Measurements from ENCODE around the gene SUPT4H1. TPM values are rescaled to one million over a fixed set of nuclear protein-coding genes. Genes with fewer than 3 reads are reported as not detected.

SUPT4H1 gene
- total and polyA plus RNA-seq, 9 of the 15 experiments (the other 6 are each of a cell fraction or from before 2014, with no cell fraction given) = 62.1 to 320 (median 117) TPM

DNA sequence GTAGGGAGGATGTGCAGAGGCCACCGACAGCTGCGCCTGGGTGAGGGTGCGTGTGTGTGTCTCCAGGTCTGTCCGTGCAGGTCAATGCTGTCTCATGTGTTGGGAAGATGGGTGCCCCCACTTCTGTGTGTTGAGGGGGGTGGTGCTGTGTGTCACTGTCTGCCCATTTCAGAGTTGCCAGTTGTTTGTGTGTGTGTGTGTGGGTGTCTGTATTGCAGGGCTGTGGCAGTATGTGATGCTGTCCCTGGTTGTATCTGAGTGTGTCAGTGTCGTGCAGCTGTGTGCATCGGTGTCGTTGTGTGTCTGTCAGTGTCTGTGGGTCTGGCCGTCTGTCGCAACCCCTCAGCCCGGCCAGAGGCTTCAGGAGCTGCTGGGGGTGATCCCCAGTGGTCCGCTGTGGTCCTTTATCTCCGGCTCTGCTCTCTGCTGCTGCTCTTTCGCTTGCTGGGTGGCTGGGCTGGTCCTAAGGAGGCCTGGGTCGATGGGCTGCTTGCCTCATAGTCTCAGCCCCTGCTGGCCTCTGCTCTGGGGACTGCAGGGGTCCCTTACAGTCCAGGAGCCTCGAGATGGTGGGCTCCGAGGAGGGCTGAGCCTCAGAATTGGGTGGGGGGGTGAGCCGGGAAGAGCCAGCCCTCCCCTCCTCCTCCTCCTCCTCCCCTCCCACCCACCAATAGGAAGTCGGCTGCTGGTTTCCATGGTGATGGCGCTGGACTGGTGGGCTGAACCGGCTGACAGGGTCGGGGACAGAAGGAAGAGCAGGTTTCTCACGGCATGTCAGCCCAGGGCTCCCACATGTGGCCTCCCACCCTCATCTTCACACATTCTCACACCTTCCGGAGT lies 23.6 kb downstream of the SUPT4H1 start, which contains the start of gene TSPOAP1 (continued):
- TF ChIP-seq, protein P1, sequence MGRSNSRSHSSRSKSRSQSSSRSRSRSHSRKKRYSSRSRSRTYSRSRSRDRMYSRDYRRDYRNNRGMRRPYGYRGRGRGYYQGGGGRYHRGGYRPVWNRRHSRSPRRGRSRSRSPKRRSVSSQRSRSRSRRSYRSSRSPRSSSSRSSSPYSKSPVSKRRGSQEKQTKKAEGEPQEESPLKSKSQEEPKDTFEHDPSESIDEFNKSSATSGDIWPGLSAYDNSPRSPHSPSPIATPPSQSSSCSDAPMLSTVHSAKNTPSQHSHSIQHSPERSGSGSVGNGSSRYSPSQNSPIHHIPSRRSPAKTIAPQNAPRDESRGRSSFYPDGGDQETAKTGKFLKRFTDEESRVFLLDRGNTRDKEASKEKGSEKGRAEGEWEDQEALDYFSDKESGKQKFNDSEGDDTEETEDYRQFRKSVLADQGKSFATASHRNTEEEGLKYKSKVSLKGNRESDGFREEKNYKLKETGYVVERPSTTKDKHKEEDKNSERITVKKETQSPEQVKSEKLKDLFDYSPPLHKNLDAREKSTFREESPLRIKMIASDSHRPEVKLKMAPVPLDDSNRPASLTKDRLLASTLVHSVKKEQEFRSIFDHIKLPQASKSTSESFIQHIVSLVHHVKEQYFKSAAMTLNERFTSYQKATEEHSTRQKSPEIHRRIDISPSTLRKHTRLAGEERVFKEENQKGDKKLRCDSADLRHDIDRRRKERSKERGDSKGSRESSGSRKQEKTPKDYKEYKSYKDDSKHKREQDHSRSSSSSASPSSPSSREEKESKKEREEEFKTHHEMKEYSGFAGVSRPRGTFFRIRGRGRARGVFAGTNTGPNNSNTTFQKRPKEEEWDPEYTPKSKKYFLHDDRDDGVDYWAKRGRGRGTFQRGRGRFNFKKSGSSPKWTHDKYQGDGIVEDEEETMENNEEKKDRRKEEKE (IDR thresholded peaks at IDR 0.05; ENCODE audit: borderline replicate concordance in 1 of 2, control insufficient read depth in 1 of 2, low read depth in 2 of 2, low read length in 1 of 2) = peak in 1 of 2 experiments; percentile 94
- TF ChIP-seq TRIM25 (IDR thresholded peaks at IDR 0.05; ENCODE audit: borderline replicate concordance) = peak; percentile 67; the same call in 1 of the 2 replicates
- 0 out of 2 replicates have a peak, but pooled peaks have one; percentile 65 for TF ChIP-seq GTF2F1 (IDR thresholded peaks at IDR 0.05; ENCODE audit: low read depth, low read length)
- no peak for TF ChIP-seq U2AF2 (optimal IDR thresholded peaks at IDR 0.05; ENCODE audit: low read depth, low read length)
- TF ChIP-seq, protein P2, sequence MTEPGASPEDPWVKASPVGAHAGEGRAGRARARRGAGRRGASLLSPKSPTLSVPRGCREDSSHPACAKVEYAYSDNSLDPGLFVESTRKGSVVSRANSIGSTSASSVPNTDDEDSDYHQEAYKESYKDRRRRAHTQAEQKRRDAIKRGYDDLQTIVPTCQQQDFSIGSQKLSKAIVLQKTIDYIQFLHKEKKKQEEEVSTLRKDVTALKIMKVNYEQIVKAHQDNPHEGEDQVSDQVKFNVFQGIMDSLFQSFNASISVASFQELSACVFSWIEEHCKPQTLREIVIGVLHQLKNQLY (CRISPR knock-in tag; conservative IDR thresholded peaks at IDR 0.05) = no peak
- no peak for TF ChIP-seq SOX6 (IDR thresholded peaks at IDR 0.05)
- TF ChIP-seq CCAR2 (IDR thresholded peaks at IDR 0.05; ENCODE audit: low read depth, low read length) = peak; percentile 12
- no peak for TF ChIP-seq EP300 (IDR thresholded peaks at IDR 0.05; ENCODE audit: low read length)
- TF ChIP-seq SMARCA5 (IDR thresholded peaks at IDR 0.05) = no peak
- TF ChIP-seq SMARCC2 (IDR thresholded peaks at IDR 0.05; ENCODE audit: low read depth) = no peak
- TF ChIP-seq MAFK (IDR thresholded peaks at IDR 0.05; ENCODE audit: low read length) = no peak
- no peak for TF ChIP-seq ZKSCAN3 (CRISPR knock-in tag; IDR thresholded peaks at IDR 0.05)
- TF ChIP-seq, protein P3, sequence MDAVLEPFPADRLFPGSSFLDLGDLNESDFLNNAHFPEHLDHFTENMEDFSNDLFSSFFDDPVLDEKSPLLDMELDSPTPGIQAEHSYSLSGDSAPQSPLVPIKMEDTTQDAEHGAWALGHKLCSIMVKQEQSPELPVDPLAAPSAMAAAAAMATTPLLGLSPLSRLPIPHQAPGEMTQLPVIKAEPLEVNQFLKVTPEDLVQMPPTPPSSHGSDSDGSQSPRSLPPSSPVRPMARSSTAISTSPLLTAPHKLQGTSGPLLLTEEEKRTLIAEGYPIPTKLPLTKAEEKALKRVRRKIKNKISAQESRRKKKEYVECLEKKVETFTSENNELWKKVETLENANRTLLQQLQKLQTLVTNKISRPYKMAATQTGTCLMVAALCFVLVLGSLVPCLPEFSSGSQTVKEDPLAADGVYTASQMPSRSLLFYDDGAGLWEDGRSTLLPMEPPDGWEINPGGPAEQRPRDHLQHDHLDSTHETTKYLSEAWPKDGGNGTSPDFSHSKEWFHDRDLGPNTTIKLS (IDR thresholded peaks at IDR 0.05; ENCODE audit: borderline replicate concordance, low read depth) = no peak
- TF ChIP-seq MTF1 (CRISPR knock-in tag; IDR thresholded peaks at IDR 0.05; ENCODE audit: borderline replicate concordance) = no peak
- TF ChIP-seq LARP7 (IDR thresholded peaks at IDR 0.05) = peak; percentile 93
- TF ChIP-seq PTRF (tag; IDR thresholded peaks at IDR 0.05) = no peak
- no peak; the same call in 1 of the 2 replicates for TF ChIP-seq ZNF766 (CRISPR knock-in tag; conservative IDR thresholded peaks at IDR 0.05)
- TF ChIP-seq, protein P4, sequence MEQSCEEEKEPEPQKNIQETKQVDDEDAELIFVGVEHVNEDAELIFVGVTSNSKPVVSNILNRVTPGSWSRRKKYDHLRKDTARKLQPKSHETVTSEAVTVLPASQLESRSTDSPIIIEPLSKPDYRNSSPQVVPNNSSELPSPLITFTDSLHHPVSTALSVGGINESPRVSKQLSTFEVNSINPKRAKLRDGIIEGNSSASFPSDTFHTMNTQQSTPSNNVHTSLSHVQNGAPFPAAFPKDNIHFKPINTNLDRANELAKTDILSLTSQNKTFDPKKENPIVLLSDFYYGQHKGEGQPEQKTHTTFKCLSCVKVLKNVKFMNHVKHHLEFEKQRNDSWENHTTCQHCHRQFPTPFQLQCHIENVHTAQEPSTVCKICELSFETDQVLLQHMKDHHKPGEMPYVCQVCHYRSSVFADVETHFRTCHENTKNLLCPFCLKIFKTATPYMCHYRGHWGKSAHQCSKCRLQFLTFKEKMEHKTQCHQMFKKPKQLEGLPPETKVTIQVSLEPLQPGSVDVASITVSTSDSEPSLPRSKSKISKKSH (CRISPR knock-in tag; IDR thresholded peaks at IDR 0.05) = peak; percentile 59; the same call in 1 of the 2 replicates
